KMS-11 (cell line): ENCODE data around the gene SLC66A3.

Experiments
- H2AFZ ChIP-seq: fragments of 200-600 bp; sonication (generic); 2 replicates; pipeline ENCODE4 v1.6.1; 2016; ENCODE audit warnings: antibody characterized with exemption, mixed run types, low read depth
- H3K27ac ChIP-seq: fragments of 200-600 bp; sonication (generic); 2 replicates; pipeline ENCODE4 v1.6.1; 2016; ENCODE audit warnings: mild to moderate bottlenecking, mixed run types
- H3K27me3 ChIP-seq: fragments of 200-600 bp; sonication (generic); 2 replicates; pipeline ENCODE4 v1.6.1; 2017; ENCODE audit warnings: mild to moderate bottlenecking, low read depth, mixed run types, moderate library complexity; ENCODE audit not compliant: insufficient read depth
- H3K36me3 ChIP-seq: fragments of 200-600 bp; sonication (generic); 2 replicates; pipeline ENCODE4 v1.6.1; 2017; ENCODE audit warnings: mild to moderate bottlenecking, mixed run types; ENCODE audit not compliant: insufficient read depth
- H3K4me1 ChIP-seq: fragments of 200-600 bp; sonication (generic); 2 replicates; pipeline ENCODE4 v1.6.1; 2016; ENCODE audit warnings: mild to moderate bottlenecking, low read depth, mixed run types; ENCODE audit not compliant: poor library complexity, severe bottlenecking
- H3K4me2 ChIP-seq: fragments of 200-600 bp; sonication (generic); 2 replicates; pipeline ENCODE4 v1.7.0; 2016; ENCODE audit warnings: mild to moderate bottlenecking, mixed run types
- H3K4me3 ChIP-seq: fragments of 200-600 bp; sonication (generic); IDR thresholded peaks from 2 replicates; pipeline ENCODE4 v1.6.1; 2017; ENCODE audit warnings: low read depth, low read length, mixed read lengths; ENCODE audit not compliant: insufficient read depth
- H3K79me2 ChIP-seq: fragments of 200-600 bp; sonication (generic); 2 replicates; pipeline ENCODE4 v1.6.1; 2016; ENCODE audit warnings: low read depth, mixed run types; ENCODE audit not compliant: insufficient read depth
- H3K9ac ChIP-seq: fragments of 200-600 bp; sonication (generic); 2 replicates; pipeline ENCODE4 v1.6.1; 2016; ENCODE audit warnings: mild to moderate bottlenecking, mixed run types
- H4K20me1 ChIP-seq: fragments of 200-600 bp; sonication (generic); 2 replicates; pipeline ENCODE4 v1.6.1; 2016; ENCODE audit warnings: mild to moderate bottlenecking, mixed run types; ENCODE audit not compliant: insufficient read depth
- TF ChIP-seq, protein P1 (sequence below): fragments of 200-600 bp; sonication (generic); conservative IDR thresholded peaks from 2 replicates; pipeline ENCODE4 v1.6.1; 2017; ENCODE audit warnings: low read depth, mild to moderate bottlenecking, antibody characterized with exemption, low read length, moderate library complexity, mixed read lengths

SLC66A3 gene

DNA sequence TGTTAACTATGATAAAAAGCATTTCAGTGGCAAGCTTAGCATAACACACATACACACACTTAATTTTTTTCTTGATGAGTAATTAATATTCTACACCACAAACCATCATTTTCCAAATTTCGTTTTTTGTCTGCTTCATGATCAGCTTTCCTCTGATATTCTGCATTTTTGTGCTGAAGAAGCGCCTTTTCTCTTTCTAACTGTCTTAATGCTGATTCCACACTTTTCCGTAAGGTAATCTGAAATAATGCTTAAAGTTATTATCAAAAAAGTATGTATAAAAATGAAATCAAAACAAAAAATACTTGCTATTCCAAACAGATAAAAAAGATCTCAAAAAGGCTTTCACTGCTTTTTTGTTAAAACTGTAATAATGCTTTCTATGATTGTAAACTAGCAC, 60.1 kb downstream of the SLC66A3 start:
- Histone ChIP-seq H3K9ac (no peak overlapping the region), H3K79me2 (no peaks in the 10 kb centered on the region), H3K4me2 (no peak overlapping the region), H3K27me3 (no peaks in the 10 kb centered on the region), H2AFZ (no peak overlapping the region), H3K27ac (no peak overlapping the region), H3K36me3 (no peaks in the 10 kb centered on the region), H3K4me1 (no peaks in the 10 kb centered on the region), H3K4me3 (no peak overlapping the region), H4K20me1 (no peaks in the 10 kb centered on the region)
- TF ChIP-seq, protein P1, sequence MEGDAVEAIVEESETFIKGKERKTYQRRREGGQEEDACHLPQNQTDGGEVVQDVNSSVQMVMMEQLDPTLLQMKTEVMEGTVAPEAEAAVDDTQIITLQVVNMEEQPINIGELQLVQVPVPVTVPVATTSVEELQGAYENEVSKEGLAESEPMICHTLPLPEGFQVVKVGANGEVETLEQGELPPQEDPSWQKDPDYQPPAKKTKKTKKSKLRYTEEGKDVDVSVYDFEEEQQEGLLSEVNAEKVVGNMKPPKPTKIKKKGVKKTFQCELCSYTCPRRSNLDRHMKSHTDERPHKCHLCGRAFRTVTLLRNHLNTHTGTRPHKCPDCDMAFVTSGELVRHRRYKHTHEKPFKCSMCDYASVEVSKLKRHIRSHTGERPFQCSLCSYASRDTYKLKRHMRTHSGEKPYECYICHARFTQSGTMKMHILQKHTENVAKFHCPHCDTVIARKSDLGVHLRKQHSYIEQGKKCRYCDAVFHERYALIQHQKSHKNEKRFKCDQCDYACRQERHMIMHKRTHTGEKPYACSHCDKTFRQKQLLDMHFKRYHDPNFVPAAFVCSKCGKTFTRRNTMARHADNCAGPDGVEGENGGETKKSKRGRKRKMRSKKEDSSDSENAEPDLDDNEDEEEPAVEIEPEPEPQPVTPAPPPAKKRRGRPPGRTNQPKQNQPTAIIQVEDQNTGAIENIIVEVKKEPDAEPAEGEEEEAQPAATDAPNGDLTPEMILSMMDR: no peak

DNA sequence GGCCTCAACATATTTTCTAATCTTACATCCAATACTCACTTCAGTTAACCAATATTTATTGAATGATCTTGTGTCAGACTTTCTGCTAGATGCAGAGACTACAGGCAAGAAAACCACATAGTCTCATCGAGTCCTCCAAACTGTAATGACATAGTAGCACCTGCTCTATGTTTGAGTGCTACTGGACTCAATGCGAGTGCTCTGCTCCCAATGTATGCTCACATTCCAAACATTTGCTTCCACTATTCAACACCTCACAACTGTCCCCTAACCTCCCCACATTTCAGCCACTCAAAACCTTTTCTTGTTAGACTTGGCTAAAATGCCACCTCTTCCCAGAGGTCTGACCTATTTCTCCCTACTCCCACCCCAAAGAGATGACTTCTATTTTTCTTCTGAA, 65.2 kb downstream of the SLC66A3 start:
- no peaks in the 10 kb centered on the region for H3K4me1 ChIP-seq
- H2AFZ ChIP-seq: no peak overlapping the region
- H3K4me3 ChIP-seq: no peak overlapping the region
- no peaks in the 10 kb centered on the region for H3K27me3 ChIP-seq
- no peak overlapping the region for H3K27ac ChIP-seq
- H3K4me2 ChIP-seq: no peak overlapping the region
- no peaks in the 10 kb centered on the region for H4K20me1 ChIP-seq
- H3K36me3 ChIP-seq: no peaks in the 10 kb centered on the region
- TF ChIP-seq, protein P1: no peak
- H3K79me2 ChIP-seq: no peaks in the 10 kb centered on the region
- no peak overlapping the region for H3K9ac ChIP-seq

DNA sequence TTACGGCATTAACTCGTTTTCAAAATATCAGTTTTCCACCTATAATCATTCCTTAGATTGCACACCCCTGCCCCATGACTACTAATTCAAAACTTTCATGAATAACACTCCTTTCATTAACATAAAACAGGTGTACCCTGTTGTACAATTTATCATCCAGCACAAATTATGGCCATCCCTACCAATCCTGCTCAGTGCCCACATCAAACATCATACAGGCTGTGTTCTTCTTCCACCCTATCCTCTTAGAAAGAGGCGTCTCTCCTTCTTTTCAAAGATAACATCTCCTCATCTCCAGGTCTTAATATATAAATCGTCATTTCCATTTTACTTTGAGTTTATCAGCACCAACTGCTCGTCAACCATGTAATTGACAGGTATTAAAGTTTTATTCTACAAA, 67.6 kb downstream of the SLC66A3 start:
- H3K79me2 ChIP-seq: no peaks in the 10 kb centered on the region
- no peaks in the 10 kb centered on the region for H4K20me1 ChIP-seq
- H3K4me1 ChIP-seq: no peaks in the 10 kb centered on the region
- no peak overlapping the region for H3K27ac ChIP-seq
- TF ChIP-seq, protein P1: no peak
- no peak overlapping the region for H3K9ac ChIP-seq
- H3K27me3 ChIP-seq: no peaks in the 10 kb centered on the region
- H3K4me2 ChIP-seq: no peak overlapping the region
- H2AFZ ChIP-seq: no peak overlapping the region
- no peaks in the 10 kb centered on the region for H3K36me3 ChIP-seq
- no peak overlapping the region for H3K4me3 ChIP-seq

DNA sequence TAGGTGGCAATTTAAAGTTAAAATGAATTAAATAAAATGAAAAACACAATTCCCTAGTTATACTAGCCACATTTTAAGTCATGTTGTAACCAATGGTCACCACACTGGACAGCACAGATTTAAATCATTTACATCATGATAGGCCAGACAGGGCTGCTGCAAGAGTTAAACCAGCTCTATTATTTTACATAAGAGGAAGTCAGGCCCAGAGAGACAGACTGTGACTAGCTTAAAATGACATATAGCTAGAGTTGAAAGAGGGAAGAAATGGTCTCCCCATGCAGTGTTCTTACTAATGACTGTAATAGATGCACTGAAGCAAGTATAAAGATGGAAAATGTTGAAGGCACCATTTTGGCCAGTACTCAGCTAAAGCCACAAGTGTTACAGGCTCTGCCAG, 69.6 kb downstream of the SLC66A3 start:
- no peaks in the 10 kb centered on the region for H3K79me2 ChIP-seq
- no peak overlapping the region for H3K9ac ChIP-seq
- H3K4me1 ChIP-seq: no peaks in the 10 kb centered on the region
- no peaks in the 10 kb centered on the region for H3K27me3 ChIP-seq
- H3K36me3 ChIP-seq: no peaks in the 10 kb centered on the region
- H3K4me2 ChIP-seq: no peak overlapping the region
- TF ChIP-seq, protein P1: no peak
- H3K4me3 ChIP-seq: no peak overlapping the region
- no peaks in the 10 kb centered on the region for H4K20me1 ChIP-seq
- no peak overlapping the region for H3K27ac ChIP-seq
- no peak overlapping the region for H2AFZ ChIP-seq

DNA sequence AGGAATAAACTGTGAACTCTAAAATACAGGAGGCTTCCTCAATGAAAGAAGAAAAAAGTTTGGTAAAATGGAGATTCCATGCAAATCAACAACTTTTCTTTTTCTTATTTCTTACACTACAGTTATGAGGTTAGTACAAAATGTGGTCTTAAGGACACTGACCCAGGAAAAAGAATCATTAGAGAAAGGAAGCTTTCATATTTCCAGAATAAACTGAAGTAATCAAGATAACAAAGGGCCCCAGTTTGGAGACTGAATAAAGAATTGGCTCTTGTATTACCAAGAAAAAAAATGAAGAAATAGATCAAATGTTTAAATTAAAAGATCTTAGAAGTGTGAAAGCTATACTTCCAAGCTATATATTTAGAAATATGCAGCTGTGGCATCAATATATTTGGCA, 72.3 kb downstream of the SLC66A3 start:
- Histone ChIP-seq H3K4me3 (no peak overlapping the region), H3K79me2 (no peaks in the 10 kb centered on the region), H3K4me2 (no peak overlapping the region), H4K20me1 (no peaks in the 10 kb centered on the region), H3K36me3 (no peaks in the 10 kb centered on the region), H3K9ac (no peak overlapping the region), H2AFZ (no peak overlapping the region), H3K27me3 (no peaks in the 10 kb centered on the region), H3K4me1 (no peaks in the 10 kb centered on the region), H3K27ac (no peak overlapping the region)
- TF ChIP-seq, protein P1: no peak
